ENCODE measurements around the gene SLC25A41. TPM values are rescaled to one million over a fixed set of nuclear protein-coding genes. Genes with fewer than 3 reads are reported as not detected.

The SLC25A41 gene
- total and polyA plus RNA-seq, 9 of the 15 experiments (the other 6 are each of a cell fraction or from before 2014, with no cell fraction given) = 0.08 to 4.2 (median 1.6) TPM

DNA sequence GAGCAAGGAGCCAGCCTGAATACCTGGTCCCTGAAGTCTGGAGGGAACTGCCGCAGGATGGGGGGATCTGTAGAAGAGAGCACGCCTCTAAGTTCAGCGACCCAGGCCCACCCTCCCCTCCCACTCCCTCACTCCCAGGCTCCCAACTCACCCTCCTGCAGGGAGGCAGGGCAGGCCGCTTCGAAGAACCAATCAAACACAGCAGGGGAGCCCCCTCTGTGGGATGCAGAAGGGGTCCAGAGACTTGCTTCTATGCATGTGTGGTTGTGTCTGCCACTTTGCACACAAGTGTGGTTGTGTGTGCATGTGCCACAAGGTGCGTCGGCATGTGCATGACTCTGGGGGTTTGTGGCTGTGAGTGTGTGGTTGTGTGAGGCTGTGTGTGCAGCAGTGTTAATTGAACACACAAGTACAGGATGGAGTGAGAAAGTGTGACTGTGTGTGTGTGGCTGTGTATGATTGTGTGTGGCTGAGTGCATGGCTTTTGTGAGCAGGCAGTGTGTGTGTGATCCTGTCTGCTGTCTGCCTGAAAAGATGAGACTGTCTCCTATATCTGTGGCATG, 46.4 kb upstream of the SLC25A41 start:
- intact Hi-C loops (cut with micrococcal nuclease) (no loop called here), in situ Hi-C loops (cut with MboI) (no loop called here)
- Histone ChIP-seq H3K9me1 (ENCODE audit: control insufficient read depth, insufficient read depth, low read length) (no peaks in the 10 kb centered on the region), H3K4me3 (no peak overlapping the region), H3K27ac (ENCODE audit: extremely low read depth, low read depth, low read length) (no peak overlapping the region), H3K27me3 (ENCODE audit: control insufficient read depth in 2 of 2, insufficient read depth in 2 of 2, low read length in 2 of 2) (no peaks in the 10 kb centered on the region), H2AFZ (ENCODE audit: low read depth, low read length) (no peak overlapping the region), H3K36me3 (ENCODE audit: control insufficient read depth, insufficient read depth, low read length) (no peaks in the 10 kb centered on the region), H3K9ac (ENCODE audit: insufficient read depth in 1 of 2, low read depth in 2 of 2, low read length in 2 of 2) (no peak overlapping the region), H4K20me1 (replicated peaks; ENCODE audit: control insufficient read depth, insufficient read depth, low read length) (no peaks in the 10 kb centered on the region), H3K4me2 (ENCODE audit: insufficient read depth, low read length) (no peak overlapping the region), H3K4me1 (replicated peaks in 1 of 2; ENCODE audit: control insufficient read depth in 2 of 2, insufficient read depth in 2 of 2, low read length in 2 of 2) (peaks cover 6 to 36% of the 10 kb centered on the region in 2 experiments), H3K79me2 (ENCODE audit: control insufficient read depth, insufficient read depth, low read length) (no peaks in the 10 kb centered on the region), H3K9me3 (replicated peaks; ENCODE audit: control insufficient read depth, insufficient read depth, low read depth, low read length) (0 out of 2 replicates have a peak, but pooled peaks cover 2% of the 10 kb centered on the region)
- no peak for FAIRE-seq
- ChIA-PET POLR2A (no interaction called here), CTCF (ENCODE audit: low intra/inter-chr PET ratio) (no interaction called here)
- ATAC-seq = no peak
- TF ChIP-seq ZNF431 (CRISPR knock-in tag; IDR thresholded peaks at IDR 0.05) (no peak), ELF1 (tag; IDR thresholded peaks at IDR 0.05) (no peak), ARHGAP35 (IDR thresholded peaks at IDR 0.05; ENCODE audit: partially characterized antibody) (no peak)
- TF ChIP-seq, protein P1, sequence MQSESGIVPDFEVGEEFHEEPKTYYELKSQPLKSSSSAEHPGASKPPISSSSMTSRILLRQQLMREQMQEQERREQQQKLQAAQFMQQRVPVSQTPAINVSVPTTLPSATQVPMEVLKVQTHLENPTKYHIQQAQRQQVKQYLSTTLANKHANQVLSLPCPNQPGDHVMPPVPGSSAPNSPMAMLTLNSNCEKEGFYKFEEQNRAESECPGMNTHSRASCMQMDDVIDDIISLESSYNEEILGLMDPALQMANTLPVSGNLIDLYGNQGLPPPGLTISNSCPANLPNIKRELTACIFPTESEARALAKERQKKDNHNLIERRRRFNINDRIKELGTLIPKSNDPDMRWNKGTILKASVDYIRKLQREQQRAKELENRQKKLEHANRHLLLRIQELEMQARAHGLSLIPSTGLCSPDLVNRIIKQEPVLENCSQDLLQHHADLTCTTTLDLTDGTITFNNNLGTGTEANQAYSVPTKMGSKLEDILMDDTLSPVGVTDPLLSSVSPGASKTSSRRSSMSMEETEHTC (IDR thresholded peaks at IDR 0.05) = no peak
- no TSS peak for BruUV-seq (replicated peaks)
- DNase-seq (ENCODE audit: extremely low read depth in 1 of 4, low spot score in 3 of 4) = peak in 1 of 4 experiments; percentile 1
- 35% methylated on average over 6 of the region's 7 CpGs for WGBS (ENCODE audit: insufficient coverage, low coverage, missing lambda C conversion rate)

- no peaks in the 10 kb centered on the region for H3K79me2 ChIP-seq (ENCODE audit: control insufficient read depth, insufficient read depth, low read length)
- H3K4me3 ChIP-seq = no peak overlapping the region
- 0 out of 2 replicates have a peak, but pooled peaks cover 2% of the 10 kb centered on the region for H3K9me3 ChIP-seq (replicated peaks; ENCODE audit: control insufficient read depth, insufficient read depth, low read depth, low read length)
- H3K9ac ChIP-seq (ENCODE audit: insufficient read depth in 1 of 2, low read depth in 2 of 2, low read length in 2 of 2) = no peak overlapping the region
- POLR2A ChIA-PET = no interaction called here
- H3K4me1 ChIP-seq (replicated peaks in 1 of 2; ENCODE audit: control insufficient read depth in 2 of 2, insufficient read depth in 2 of 2, low read length in 2 of 2) = peaks cover 6 to 36% of the 10 kb centered on the region in 2 experiments
- CTCF ChIA-PET (ENCODE audit: low intra/inter-chr PET ratio) = no interaction called here
- WGBS (ENCODE audit: insufficient coverage, low coverage, missing lambda C conversion rate) = 51% methylated on average over 11 of the region's 13 CpGs
- H3K27ac ChIP-seq (ENCODE audit: extremely low read depth, low read depth, low read length) = no peak overlapping the region
- H3K36me3 ChIP-seq (ENCODE audit: control insufficient read depth, insufficient read depth, low read length) = no peaks in the 10 kb centered on the region
- H3K27me3 ChIP-seq (ENCODE audit: control insufficient read depth in 2 of 2, insufficient read depth in 2 of 2, low read length in 2 of 2) = no peaks in the 10 kb centered on the region
- FAIRE-seq (no peak), ATAC-seq (no peak), DNase-seq (ENCODE audit: extremely low read depth in 1 of 4, low spot score in 3 of 4) (no peak)
- H3K4me2 ChIP-seq (ENCODE audit: insufficient read depth, low read length) = no peak overlapping the region
- intact Hi-C loops (cut with micrococcal nuclease) = no loop called here
- H4K20me1 ChIP-seq (replicated peaks; ENCODE audit: control insufficient read depth, insufficient read depth, low read length) = no peaks in the 10 kb centered on the region
- in situ Hi-C loops (cut with MboI) = no loop called here
- H2AFZ ChIP-seq (ENCODE audit: low read depth, low read length) = no peak overlapping the region
- no TSS peak for BruUV-seq (replicated peaks)
- H3K9me1 ChIP-seq (ENCODE audit: control insufficient read depth, insufficient read depth, low read length) = no peaks in the 10 kb centered on the region
- TF ChIP-seq ELF2 (CRISPR knock-in tag; IDR thresholded peaks at IDR 0.05) (no peak), TCF3 (CRISPR knock-in tag; IDR thresholded peaks at IDR 0.05) (no peak), ZFP36 (IDR thresholded peaks at IDR 0.05; ENCODE audit: low read depth, low read length, partially characterized antibody) (no peak), RBFOX2 (IDR thresholded peaks at IDR 0.05; ENCODE audit: low read depth, low read length) (no peak), HNRNPK (IDR thresholded peaks at IDR 0.05; ENCODE audit: low read depth, low read length, poor library complexity, severe bottlenecking) (no peak)
- TF ChIP-seq, protein P2, sequence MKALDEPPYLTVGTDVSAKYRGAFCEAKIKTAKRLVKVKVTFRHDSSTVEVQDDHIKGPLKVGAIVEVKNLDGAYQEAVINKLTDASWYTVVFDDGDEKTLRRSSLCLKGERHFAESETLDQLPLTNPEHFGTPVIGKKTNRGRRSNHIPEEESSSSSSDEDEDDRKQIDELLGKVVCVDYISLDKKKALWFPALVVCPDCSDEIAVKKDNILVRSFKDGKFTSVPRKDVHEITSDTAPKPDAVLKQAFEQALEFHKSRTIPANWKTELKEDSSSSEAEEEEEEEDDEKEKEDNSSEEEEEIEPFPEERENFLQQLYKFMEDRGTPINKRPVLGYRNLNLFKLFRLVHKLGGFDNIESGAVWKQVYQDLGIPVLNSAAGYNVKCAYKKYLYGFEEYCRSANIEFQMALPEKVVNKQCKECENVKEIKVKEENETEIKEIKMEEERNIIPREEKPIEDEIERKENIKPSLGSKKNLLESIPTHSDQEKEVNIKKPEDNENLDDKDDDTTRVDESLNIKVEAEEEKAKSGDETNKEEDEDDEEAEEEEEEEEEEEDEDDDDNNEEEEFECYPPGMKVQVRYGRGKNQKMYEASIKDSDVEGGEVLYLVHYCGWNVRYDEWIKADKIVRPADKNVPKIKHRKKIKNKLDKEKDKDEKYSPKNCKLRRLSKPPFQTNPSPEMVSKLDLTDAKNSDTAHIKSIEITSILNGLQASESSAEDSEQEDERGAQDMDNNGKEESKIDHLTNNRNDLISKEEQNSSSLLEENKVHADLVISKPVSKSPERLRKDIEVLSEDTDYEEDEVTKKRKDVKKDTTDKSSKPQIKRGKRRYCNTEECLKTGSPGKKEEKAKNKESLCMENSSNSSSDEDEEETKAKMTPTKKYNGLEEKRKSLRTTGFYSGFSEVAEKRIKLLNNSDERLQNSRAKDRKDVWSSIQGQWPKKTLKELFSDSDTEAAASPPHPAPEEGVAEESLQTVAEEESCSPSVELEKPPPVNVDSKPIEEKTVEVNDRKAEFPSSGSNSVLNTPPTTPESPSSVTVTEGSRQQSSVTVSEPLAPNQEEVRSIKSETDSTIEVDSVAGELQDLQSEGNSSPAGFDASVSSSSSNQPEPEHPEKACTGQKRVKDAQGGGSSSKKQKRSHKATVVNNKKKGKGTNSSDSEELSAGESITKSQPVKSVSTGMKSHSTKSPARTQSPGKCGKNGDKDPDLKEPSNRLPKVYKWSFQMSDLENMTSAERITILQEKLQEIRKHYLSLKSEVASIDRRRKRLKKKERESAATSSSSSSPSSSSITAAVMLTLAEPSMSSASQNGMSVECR (CRISPR knock-in tag; IDR thresholded peaks at IDR 0.05) = no peak
Measured at GRCh38 chr19:6478815-6479214, 45.3 kb upstream of the SLC25A41 start.
